ACHN (cell line): ENCODE measurements around the gene SLC9A3.

Experiments
- DNase-seq: peaks from one replicate; pipeline ENCODE4 v3.0.0-alpha.2; 2015
- in situ Hi-C: cut with HindIII; loops from 2 replicates; pipeline ENCODE4 v1.10.0; 2017; ENCODE audit warnings: low sequenced_read_pairs, low pct_ligation_motif_present, low pct_unique_long_range_greater_than_20kb

The SLC9A3 gene

GRCh38 chr5:443239-444151, 80.8 kb downstream of the SLC9A3 start:
- in situ Hi-C loops: no loop called here
- no peak for DNase-seq

DNA sequence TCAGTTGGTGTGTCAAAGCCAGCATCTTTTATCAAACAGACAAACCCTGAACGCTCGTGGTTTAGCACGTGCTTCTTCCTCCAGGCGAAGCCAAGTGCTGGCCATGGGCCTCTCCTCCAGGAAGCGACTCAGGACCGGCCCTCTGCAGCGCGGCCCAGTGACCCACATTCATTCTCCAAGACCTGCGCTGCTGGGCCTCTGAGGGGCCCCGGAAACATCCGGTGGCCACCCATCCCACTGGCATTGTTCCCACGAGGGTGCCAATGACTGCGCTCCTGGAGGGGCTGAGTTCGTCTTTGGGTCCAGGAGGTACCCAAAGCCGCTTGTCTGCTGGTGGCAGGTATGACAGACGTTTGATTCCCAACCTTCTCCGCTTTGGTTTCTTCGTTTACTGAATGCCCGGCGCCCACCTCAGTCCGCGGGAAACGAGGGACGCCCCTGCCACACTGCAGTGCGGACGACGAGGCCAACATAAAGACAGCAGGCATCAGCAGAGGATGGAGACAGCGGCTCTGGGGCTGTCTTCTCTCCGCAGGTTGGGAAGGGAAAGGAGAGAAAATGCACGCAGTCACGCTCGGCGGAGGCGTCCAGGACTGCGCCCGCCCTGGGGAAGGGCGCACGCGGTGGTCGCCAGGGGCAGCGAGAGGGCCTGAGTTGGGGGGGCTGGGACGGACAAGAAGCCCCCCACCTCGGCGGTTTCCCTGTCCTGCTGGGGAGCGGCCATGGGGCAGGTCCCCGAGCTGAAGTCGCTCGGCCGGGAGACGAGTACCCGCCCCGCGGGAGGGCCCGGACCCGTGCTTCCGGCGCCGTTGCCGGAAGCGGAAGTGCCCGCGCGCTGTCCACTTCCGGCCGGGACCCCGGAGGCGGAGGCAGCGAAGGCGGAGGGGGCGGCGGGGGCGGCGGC, 81.7 kb downstream of the SLC9A3 start, which contains the start of gene EXOC3:
TSS of gene EXOC3 (plus strand) at position 842 of the 904 bp plus-strand sequence. CDS start 3,030 bp downstream, outside the sequence.
- DNase-seq: peak; percentile 72
- in situ Hi-C loops: no loop called here

DNA sequence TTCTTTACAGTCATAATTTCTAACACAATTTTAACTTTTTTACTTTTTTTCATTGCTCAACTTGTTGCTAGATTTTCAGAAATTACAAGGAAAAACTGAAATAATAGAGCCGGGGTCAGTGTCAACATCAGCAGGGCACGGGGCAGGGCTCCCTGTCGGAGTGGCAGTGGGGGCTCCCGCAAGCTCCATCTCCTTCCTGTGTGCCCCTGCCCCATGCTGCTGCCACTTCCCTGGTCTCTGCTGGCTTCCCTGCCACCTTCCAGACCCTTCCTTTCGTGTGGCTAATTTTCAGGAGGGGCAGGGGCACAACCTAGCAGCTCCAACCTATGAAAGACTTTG, 82.3 kb downstream of the SLC9A3 start:
- DNase-seq: no peak
- in situ Hi-C loops: no loop called here

DNA sequence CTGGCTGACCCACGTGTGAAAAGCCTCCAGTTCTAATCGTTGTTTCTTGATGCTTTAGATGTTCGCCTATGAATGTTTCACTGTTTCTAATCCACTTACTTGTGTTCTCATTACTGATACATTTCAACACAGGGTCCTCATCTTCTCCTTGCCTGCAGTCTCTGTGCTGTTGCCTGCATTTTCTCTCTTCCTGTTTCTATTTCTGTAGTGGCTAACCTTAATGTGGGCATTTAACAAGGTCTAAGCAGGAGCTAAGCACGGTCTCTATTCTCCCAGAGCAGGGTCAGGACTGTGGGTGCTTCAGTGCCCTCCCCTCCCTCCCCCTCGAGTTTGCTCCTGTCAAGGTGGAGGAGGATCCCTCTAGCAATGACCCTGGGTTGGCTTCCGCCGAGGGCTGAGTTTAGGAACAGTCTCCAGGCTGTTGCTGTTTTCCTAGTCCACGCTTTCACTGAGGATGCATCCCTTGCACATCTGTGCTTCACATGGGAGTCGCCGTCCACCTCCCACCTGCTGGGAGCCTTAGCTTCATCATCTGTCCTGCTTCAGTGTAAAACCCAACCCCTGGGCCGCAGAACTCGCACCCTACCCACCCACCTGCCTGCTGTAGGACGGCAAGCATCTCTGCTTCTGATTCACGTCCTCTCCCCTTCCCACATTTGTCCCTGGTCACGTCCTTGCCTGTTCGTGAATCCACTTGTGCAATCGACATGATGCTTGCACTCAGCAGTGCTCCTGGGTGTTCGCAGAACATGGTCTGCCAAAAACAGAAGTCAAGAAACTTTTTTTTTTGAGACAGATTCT, 83.6 kb downstream of the SLC9A3 start:
- in situ Hi-C loops: no loop called here
- DNase-seq: no peak

GRCh38 chr5:439636-440035, 84.6 kb downstream of the SLC9A3 start:
- in situ Hi-C loops: no loop called here
- no peak for DNase-seq

- no peak for DNase-seq
- in situ Hi-C loops: no loop called here
Observed at GRCh38 chr5:439181-439580, 85.1 kb downstream of the SLC9A3 start.

- DNase-seq: no peak
- in situ Hi-C loops: no loop called here
Observed at GRCh38 chr5:438481-438981, 85.7 kb downstream of the SLC9A3 start.

GRCh38 chr5:437281-437771, 86.9 kb downstream of the SLC9A3 start:
- no peak for DNase-seq

GRCh38 chr5:436641-436975, 87.6 kb downstream of the SLC9A3 start:
- DNase-seq: no peak
- in situ Hi-C loops: no loop called here

More at GRCh38 chr5:437281-437771, 86.9 kb downstream of the SLC9A3 start:
- in situ Hi-C loops: no loop called here

DNA sequence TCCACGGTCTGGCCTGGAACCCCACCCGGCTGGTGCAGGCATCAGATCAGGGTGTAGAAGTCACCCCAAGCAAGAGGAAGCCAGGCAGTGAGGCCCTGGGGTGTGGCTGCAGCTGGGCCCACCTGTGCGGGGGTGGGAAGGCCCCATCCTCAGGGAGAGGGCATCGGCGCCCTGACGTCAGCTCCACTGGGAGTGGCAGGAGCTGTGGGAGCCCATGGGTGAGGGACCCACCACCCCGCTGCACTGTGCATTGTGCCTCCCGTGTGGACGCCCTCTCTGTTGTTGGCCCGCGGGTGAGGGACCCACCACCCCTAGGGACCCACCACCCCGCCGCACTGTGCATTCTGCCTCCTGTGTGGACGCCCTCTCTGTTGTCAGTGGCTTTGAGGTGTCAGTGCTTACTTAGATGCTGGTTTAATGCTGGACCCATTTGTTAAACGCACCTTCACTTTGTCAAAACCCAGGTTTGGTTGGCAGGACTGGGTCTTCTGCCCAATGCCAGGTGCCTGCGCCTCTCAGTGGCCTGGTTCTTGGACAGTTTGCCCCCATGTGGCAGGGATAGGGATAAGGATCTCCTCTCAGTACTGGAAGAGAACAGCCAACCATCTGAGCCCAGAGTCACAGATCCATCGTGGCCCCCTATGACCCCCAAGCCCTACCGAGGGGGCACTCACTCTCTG, 88.1 kb downstream of the SLC9A3 start:
- DNase-seq: peak; percentile 36
- in situ Hi-C loops: no loop called here

GRCh38 chr5:435156-435790, 89.0 kb downstream of the SLC9A3 start:
- DNase-seq: no peak
- in situ Hi-C loops: no loop called here

- in situ Hi-C loops: no loop called here
- DNase-seq: no peak
Observed at GRCh38 chr5:434443-435146, 89.7 kb downstream of the SLC9A3 start.

- in situ Hi-C loops: no loop called here
- DNase-seq: no peak
Observed at GRCh38 chr5:433836-434235, 90.4 kb downstream of the SLC9A3 start.

- DNase-seq: no peak
- in situ Hi-C loops: no loop called here
Observed at GRCh38 chr5:432928-433791, 91.1 kb downstream of the SLC9A3 start.

DNA sequence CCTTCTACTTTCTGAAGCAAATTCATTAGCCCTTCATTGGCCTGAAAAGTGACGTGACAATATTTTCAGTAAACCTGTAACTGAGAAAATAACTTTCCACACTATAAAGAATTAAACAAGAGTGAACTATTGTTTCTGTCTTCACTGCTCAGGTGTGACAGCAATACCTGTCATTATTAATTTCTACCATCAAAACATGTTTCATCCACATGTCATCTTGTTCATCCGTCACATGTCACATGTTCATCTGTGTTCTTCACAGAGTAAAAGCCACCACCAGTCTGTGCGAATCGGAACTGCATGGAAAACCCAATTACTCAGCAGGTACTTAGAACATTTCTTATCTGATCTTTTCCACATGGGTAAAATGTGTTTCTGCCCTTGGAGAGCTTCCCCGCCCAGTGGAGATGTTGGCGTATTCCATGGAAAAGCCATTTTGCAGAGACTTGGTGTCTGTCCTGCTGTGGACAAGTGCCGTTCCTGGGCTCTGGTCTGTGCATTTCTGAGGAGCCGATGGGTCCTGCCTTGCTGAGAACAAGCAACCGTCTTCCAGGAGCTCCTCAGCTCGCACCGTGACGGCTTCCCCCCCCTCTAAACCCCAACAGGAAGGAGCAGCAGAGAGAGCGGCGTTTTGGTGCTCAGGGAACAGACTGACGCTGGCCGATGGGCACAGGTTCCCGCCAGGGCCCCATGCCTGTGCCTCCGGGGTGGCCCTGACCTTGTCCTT, 91.9 kb downstream of the SLC9A3 start:
- DNase-seq: no peak
- in situ Hi-C loops: no loop called here

- in situ Hi-C loops: no loop called here
- no peak for DNase-seq
Observed at GRCh38 chr5:431711-432050, 92.6 kb downstream of the SLC9A3 start.
